ENCODE data around the gene PTPRT. TPM values are rescaled to one million over a fixed set of nuclear protein-coding genes. Genes with fewer than 3 reads are reported as not detected.

PTPRT gene
- total RNA-seq, 1 experiment from 2014 or later = not detected

GRCh38 chr20:42370075-42370474, 819.6 kb downstream of the PTPRT start:
- DNase-seq (ENCODE audit: low read depth, low spot score) (no peak), ATAC-seq (no peak)
- Histone ChIP-seq H3K4me1 (ENCODE audit: control insufficient read depth in 1 of 2, insufficient read depth in 2 of 2, low read length in 2 of 2) (no peaks in the 10 kb centered on the region), H3K4me3 (replicated peaks in 1 of 2; ENCODE audit: low read depth in 1 of 2, low read length in 2 of 2) (no peak overlapping the region), H4K20me1 (ENCODE audit: insufficient read depth) (no peaks in the 10 kb centered on the region), H3K9me3 (ENCODE audit: control insufficient read depth in 1 of 2, insufficient read depth in 1 of 2, low read depth in 1 of 2, low read length in 2 of 2) (peaks cover 10 to 19% of the 10 kb centered on the region in 2 experiments; a peak in 2 of 4 replicates), H3K4me2 (ENCODE audit: low read length) (no peak overlapping the region), H3K79me2 (ENCODE audit: insufficient read depth, low read length) (no peaks in the 10 kb centered on the region), H3K27ac (ENCODE audit: low read depth, low read length) (no peak overlapping the region), H3K36me3 (ENCODE audit: control insufficient read depth in 1 of 2, insufficient read depth in 2 of 2, low read length in 2 of 2) (no peaks in the 10 kb centered on the region), H3K27me3 (ENCODE audit: insufficient read depth, low read length) (no peaks in the 10 kb centered on the region), H3K9me2 (ENCODE audit: insufficient read depth) (no peaks in the 10 kb centered on the region), H2AFZ (ENCODE audit: low read depth, low read length, poor library complexity, severe bottlenecking) (no peak overlapping the region), H3K9ac (ENCODE audit: low read length) (no peak overlapping the region)
- TF ChIP-seq TCF7L2 (IDR thresholded peaks at IDR 0.05; ENCODE audit: borderline replicate concordance, extremely low read depth, insufficient read depth, insufficient read length) (no peak), FOSL1 (IDR thresholded peaks at IDR 0.05; ENCODE audit: low read depth) (no peak), MAX (IDR thresholded peaks at IDR 0.05) (no peak), RAD21 (IDR thresholded peaks at IDR 0.05; ENCODE audit: low read depth) (no peak), EZH2 (IDR thresholded peaks at IDR 0.05) (no peak), CBX3 (IDR thresholded peaks at IDR 0.05; ENCODE audit: low read depth) (no peak), SRF (IDR thresholded peaks at IDR 0.05; ENCODE audit: low read depth) (no peak), JUND (IDR thresholded peaks at IDR 0.05) (no peak), ZFX (IDR thresholded peaks at IDR 0.05) (no peak), ZBTB33 (IDR thresholded peaks at IDR 0.05; ENCODE audit: extremely low read depth, insufficient replicate concordance, low read length) (no peak), POLR2AphosphoS5 (IDR thresholded peaks at IDR 0.05; ENCODE audit: low read depth, low read length) (no peak), CEBPB (IDR thresholded peaks at IDR 0.05; ENCODE audit: low read depth) (no peak), SP1 (IDR thresholded peaks at IDR 0.05; ENCODE audit: low read depth) (no peak), ELF1 (IDR thresholded peaks at IDR 0.05; ENCODE audit: borderline replicate concordance, low read depth) (no peak), EZH2phosphoT487 (IDR thresholded peaks at IDR 0.05; ENCODE audit: borderline replicate concordance) (no peak), YY1 (IDR thresholded peaks at IDR 0.05; ENCODE audit: extremely low read depth, insufficient replicate concordance, low read depth, low read length) (no peak), POLR2A (IDR thresholded peaks at IDR 0.05; ENCODE audit: borderline replicate concordance, extremely low read depth, insufficient read depth, insufficient read length) (no peak)
- TF ChIP-seq, protein P1, sequence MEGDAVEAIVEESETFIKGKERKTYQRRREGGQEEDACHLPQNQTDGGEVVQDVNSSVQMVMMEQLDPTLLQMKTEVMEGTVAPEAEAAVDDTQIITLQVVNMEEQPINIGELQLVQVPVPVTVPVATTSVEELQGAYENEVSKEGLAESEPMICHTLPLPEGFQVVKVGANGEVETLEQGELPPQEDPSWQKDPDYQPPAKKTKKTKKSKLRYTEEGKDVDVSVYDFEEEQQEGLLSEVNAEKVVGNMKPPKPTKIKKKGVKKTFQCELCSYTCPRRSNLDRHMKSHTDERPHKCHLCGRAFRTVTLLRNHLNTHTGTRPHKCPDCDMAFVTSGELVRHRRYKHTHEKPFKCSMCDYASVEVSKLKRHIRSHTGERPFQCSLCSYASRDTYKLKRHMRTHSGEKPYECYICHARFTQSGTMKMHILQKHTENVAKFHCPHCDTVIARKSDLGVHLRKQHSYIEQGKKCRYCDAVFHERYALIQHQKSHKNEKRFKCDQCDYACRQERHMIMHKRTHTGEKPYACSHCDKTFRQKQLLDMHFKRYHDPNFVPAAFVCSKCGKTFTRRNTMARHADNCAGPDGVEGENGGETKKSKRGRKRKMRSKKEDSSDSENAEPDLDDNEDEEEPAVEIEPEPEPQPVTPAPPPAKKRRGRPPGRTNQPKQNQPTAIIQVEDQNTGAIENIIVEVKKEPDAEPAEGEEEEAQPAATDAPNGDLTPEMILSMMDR (IDR thresholded peaks at IDR 0.05 in 2 of 3, conservative IDR thresholded peaks at IDR 0.05 in 1 of 3; ENCODE audit: borderline replicate concordance in 1 of 3, insufficient read depth in 1 of 3, low read depth in 2 of 3, low read length in 2 of 3) = no peak
- TF ChIP-seq, protein P2, sequence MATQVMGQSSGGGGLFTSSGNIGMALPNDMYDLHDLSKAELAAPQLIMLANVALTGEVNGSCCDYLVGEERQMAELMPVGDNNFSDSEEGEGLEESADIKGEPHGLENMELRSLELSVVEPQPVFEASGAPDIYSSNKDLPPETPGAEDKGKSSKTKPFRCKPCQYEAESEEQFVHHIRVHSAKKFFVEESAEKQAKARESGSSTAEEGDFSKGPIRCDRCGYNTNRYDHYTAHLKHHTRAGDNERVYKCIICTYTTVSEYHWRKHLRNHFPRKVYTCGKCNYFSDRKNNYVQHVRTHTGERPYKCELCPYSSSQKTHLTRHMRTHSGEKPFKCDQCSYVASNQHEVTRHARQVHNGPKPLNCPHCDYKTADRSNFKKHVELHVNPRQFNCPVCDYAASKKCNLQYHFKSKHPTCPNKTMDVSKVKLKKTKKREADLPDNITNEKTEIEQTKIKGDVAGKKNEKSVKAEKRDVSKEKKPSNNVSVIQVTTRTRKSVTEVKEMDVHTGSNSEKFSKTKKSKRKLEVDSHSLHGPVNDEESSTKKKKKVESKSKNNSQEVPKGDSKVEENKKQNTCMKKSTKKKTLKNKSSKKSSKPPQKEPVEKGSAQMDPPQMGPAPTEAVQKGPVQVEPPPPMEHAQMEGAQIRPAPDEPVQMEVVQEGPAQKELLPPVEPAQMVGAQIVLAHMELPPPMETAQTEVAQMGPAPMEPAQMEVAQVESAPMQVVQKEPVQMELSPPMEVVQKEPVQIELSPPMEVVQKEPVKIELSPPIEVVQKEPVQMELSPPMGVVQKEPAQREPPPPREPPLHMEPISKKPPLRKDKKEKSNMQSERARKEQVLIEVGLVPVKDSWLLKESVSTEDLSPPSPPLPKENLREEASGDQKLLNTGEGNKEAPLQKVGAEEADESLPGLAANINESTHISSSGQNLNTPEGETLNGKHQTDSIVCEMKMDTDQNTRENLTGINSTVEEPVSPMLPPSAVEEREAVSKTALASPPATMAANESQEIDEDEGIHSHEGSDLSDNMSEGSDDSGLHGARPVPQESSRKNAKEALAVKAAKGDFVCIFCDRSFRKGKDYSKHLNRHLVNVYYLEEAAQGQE (IDR thresholded peaks at IDR 0.05; ENCODE audit: low read depth) = no peak
- TF ChIP-seq, protein P3, sequence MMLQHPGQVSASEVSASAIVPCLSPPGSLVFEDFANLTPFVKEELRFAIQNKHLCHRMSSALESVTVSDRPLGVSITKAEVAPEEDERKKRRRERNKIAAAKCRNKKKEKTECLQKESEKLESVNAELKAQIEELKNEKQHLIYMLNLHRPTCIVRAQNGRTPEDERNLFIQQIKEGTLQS (IDR thresholded peaks at IDR 0.05) = no peak
- ChIA-PET CTCF (no interaction called here), RAD21 (ENCODE audit: low non-redundant PET in 1 of 2, low total read pairs in 2 of 2, uncharacterized antibody in 2 of 2, unreplicated experiment in 2 of 2) (no interaction called here), POLR2A (no interaction called here)
- no TSS peak for BruUV-seq (replicated peaks)
- intact Hi-C loops (cut with micrococcal nuclease) = no loop called here

Measured in HCT116 (cell line).